ENCODE results near the gene DUSP3.

DUSP3 gene

DNA sequence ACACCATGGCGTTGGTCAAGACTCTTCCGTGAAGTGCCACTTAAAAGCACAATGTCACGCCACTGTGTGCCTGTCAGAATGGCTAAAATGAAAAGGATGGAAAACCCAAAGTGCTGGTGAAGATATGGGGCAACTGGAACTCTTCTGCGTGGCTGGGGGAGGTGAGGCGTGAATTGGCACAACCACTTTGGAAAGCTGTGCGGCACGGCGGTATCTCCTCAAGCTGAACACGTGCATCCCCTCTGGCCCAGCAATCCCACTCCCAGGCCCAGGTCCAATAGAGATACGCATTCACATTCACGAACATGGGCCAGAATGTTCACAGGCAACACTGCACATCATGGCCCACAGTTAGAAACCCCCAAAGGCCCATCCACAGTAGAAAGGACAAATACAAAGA lies 8.9 kb downstream of the DUSP3 start:
- in situ Hi-C loops (cut with MboI; ENCODE audit: low sequenced_read_pairs): no loop called here

DNA sequence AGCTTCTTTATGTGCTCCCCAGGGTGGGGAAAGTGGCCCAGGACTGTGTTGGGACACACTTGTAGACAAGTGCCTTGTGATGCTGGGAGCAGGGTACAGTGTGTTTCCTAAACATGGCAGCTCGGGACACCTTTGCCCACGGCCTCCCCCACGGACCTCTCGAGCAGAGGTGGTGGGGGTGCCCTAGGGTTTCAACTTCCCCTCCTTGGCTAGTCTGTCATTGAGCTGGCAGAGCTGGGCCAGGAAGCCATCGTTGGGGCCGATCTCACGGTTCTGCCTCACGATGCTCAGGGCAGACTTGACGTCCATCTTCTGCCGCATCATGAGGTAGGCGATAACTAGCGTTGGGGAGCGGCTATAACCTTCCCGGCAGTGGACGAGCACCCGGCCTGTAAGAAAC lies 9.4 kb downstream of the DUSP3 start:
- in situ Hi-C loops (cut with MboI; ENCODE audit: low sequenced_read_pairs): no loop called here

DNA sequence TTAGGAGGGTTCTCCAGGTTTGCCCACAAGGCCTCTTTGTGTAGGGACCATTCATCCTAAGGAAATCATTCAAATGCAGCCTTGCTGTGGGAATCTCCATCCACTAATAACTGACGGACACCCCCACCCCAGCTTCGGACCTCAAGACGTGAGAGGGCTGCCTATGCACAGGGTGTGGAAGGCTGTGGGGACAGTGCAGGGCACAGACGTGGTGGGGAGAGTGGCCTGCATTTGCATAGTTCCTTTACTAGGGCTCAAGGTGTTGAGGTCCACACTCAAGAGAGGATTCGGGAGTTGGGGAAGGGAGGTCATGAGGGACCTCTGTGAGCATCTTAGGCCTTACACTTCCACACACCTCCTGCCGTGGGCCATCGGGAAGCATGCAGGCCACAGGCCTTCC lies 9.8 kb downstream of the DUSP3 start:
- in situ Hi-C loops (cut with MboI; ENCODE audit: low sequenced_read_pairs): no loop called here

DNA sequence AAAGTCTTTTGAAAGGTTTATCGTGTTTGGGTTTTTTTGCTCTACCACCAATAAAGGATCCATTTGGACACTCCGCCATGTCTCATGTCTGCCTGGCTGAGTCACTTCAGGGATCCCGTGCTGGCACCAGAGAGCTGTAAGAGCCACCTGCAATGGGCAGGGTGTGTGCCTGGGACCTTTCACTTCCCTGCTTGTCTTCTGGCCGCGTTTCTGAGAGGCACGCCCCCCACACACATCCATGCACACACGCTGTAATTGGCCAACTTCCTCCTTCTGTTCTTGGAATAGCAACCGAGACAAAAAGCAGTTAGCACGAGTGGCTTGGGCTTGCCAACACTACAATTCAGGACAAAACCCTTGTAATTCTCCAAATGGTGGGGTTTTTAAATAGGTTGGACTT lies 10.4 kb downstream of the DUSP3 start:
- in situ Hi-C loops (cut with MboI; ENCODE audit: low sequenced_read_pairs): no loop called here

DNA sequence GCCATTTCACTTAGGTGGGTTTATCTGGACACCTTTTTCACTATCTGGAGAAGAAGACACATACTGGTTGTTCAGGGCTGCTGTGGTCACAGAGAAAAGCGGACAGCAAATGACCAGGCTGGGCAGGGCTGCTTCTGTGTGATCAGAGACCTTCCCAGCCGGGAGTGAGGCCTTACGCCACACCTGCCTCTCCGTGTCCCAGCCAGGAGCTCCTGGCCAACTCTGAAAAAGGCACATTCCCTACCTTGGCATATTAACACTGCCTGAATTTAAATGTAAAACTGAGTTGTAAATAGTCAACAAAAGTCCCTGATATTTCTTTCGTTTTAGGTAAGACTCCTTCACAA lies 11.1 kb downstream of the DUSP3 start:
- in situ Hi-C loops (cut with MboI; ENCODE audit: low sequenced_read_pairs): no loop called here

DNA sequence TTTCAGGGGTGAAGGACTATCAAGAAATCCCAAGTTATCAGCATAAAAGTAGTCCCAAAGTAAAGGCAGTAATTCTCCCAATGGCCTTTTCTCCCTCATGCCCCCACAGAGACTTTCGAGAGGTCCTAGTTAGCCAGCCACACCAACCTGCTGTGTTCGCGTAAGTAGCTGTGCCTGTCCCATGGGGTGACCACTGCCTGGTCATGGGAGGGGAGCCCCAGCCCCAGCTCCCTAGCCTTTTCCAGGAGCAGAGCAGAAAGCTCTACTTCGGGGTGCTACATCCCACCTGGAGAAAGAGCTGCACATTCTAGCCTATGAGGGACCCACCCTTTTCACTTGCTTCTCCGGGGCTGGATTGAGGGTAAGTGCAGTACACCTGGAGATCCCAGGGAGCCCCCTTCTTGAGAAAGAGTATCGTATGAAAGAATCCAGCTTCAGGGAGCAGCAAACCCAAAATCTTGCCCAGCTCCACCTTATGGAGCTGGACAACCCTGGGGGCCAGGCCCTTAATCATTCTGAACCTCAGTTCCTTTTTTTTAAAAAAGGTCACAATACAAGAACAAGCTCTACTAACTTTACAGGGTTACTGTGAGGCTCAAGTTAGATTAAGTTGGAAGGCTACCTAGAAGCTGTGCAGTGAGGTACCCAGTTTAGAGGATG lies 11.6 kb downstream of the DUSP3 start:
- in situ Hi-C loops (cut with MboI; ENCODE audit: low sequenced_read_pairs): no loop called here

DNA sequence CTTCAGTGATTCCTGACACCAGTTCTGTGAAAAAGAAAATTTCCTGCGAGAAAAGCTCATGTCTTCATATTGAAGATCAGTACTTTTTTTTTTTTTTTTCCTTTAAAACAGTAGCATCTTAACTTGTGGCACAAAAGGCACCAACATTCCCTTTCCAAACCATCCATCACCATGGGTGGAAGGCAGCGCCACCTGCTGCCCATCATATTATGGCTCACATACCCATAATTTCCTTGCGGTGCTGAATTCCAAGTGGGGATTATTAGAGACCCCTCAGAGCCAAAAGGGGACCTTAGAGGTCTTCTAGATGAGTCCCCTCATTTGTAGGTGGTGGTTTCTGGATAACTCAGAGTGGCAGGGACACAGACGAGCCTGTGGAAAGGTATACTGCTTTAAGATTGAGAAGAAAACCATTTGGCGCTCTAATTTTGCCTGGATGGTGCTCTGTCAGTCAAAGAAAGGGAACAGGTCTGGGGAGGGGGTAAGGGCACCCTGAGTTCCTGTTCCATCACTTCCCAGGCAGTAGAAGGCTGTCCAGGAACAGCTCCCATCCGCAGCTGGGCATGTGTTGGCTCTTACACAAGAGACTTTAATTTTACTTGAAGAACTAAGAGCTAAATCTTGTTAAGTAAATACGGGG lies 12.2 kb downstream of the DUSP3 start:
- in situ Hi-C loops (cut with MboI; ENCODE audit: low sequenced_read_pairs): no loop called here

DNA sequence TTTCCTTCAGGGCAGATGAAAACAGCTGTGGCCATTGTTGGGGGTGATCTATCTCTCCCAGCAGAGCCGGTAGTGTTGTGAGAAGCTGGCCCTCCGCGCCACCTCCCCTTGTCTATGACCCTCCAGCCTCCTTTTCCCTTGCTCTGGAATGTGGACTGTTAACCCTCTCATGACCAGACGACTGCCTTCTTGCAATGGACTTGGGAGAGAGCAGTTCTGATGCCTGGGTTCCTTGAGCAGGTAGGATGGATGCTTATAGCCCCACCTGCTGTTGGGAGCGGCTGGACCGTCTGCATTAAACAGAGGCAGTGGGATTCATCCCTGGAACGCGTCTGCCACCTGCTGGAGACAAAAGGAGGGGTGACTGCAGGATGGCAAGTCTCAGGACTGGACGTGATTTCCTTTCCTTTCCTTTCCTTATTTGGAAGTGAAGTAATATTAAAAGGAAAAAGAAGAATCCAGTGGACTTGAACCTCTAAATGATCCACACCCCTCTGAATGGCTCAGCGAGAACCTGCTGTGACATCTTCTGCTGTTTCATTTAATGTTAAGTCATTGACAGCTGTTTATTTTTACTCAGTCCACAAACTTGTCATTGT lies 18.4 kb downstream of the DUSP3 start:
- in situ Hi-C loops (cut with MboI; ENCODE audit: low sequenced_read_pairs): loop anchor here (5.0 kb wide), 2 partner anchors 73 to 183 kb away; no protein-coding TSS in a partner anchor

DNA sequence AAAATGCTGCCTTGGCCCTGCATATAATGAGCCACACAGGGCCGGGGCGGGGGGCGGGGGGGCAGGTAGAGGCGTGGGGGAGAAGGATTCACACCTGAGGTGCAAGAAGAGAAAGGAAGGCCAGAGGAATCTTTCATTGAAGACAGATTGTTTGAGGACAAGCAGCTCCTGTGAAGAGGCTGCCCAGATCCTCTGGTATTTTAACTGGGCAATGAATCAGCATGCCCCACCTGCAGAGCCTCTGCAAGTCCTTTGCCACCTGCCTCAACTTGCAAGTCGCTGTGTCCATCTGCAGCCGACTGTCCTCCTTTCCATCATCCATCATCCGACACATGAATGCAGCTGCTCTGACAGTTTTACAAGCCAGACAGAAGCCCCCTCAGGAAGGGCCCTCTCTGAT lies 18.9 kb downstream of the DUSP3 start:
- in situ Hi-C loops (cut with MboI; ENCODE audit: low sequenced_read_pairs): loop anchor here (5.0 kb wide), 2 partner anchors 73 to 183 kb away; no protein-coding TSS in a partner anchor

DNA sequence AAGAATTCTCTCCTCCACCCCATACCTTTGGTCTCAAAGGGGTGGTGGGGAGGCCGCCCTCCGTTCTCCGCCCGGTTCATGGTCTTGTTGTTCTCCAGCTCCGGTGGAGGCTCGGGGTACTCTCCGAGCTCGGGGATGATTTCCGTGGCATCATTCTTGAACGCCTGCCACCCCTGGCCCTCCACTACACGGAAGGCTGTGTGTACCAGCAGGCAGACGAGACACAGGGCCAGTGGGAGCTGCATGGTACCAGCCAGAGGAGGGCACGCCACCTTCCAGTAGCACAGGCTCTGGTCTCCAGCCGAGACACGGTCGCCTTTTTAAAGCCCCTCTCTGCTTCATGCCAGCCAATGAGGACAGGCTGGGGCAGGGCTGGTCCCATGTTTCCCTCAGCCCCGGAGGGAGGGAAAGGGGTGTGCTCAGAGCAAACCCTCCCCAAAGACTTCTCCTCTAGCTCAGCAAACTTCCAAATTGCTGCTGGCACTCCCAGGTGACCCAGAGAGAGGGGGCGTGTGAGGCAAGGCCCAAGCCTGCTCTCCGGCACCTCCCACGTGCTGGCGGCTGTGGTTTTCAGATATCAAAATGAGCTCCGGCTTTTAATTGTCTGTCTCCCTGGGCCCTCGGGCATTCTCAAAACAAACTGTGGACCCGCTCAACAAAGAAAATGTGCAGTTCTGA lies 20.1 kb downstream of the DUSP3 start, which contains the start of gene SOST:
Gene SOST (minus strand): TSS at position 295 of the 678 bp plus-strand sequence. CDS start 50 bp downstream, at position 245.
- in situ Hi-C loops (cut with MboI; ENCODE audit: low sequenced_read_pairs): no loop called here

DNA sequence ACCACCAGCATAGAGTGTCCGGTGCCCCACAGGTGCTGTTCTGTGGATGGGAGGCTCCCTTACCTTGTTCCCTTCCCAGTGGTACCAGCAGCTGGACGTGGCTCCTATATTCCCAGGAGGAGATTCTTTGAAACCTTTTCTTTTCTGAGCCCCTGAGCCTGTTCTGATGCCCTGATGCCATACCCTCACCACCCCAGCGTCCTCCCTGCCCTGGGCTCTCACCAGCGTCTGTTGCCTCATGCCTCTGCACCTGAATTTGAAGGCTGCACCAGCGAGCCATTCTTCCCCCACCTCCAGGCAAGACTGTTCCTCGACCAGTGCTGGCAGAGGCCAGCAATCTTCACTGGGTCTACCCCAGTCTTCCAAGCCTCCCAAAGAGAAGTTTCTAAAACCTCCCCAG lies 20.7 kb downstream of the DUSP3 start:
- in situ Hi-C loops (cut with MboI; ENCODE audit: low sequenced_read_pairs): no loop called here

DNA sequence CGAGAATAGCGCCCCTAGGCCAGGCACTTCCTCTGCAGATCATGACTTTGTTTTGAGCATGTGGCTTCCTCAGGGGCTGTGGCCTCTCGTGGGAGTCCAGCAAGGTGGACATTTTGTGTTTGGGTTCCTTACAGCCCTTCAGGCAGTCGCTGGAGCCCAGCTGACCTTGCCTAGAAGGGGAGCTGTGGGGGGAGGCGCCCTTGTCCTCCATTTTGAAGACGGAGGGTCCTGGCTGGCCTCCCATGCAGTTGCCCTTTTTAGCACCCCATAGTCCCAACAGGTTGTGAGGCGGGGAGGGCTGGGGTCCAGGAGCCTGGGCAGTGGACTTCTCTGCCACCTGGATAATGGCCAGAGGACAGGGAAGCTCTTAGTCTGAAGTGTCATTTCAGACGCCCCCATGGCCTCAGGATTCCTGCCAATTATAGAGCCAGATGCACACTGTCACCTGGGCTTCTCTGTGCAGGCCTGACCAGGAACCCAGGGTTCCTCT lies 21.6 kb downstream of the DUSP3 start:
- in situ Hi-C loops (cut with MboI; ENCODE audit: low sequenced_read_pairs): no loop called here

DNA sequence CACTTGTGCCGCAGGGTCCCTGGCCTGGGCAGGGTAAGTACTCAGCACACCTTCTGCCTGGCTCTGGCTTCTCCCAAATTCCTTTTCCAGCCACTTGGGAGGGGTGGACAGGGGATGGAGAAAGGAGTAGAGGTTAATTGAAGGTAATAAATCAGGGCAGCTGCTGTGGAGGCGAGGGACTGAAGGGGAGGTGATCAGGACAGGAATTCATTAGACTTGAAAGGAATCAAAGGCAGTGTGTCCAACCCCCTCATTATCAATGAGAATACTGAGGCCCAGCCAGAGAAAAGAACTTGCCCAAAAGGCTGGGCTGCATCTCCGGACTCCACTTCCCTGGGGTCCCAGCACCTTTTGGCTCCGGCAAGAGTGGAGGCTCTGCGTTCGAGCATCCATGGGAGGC lies 22.6 kb downstream of the DUSP3 start:
- in situ Hi-C loops (cut with MboI; ENCODE audit: low sequenced_read_pairs): no loop called here

DNA sequence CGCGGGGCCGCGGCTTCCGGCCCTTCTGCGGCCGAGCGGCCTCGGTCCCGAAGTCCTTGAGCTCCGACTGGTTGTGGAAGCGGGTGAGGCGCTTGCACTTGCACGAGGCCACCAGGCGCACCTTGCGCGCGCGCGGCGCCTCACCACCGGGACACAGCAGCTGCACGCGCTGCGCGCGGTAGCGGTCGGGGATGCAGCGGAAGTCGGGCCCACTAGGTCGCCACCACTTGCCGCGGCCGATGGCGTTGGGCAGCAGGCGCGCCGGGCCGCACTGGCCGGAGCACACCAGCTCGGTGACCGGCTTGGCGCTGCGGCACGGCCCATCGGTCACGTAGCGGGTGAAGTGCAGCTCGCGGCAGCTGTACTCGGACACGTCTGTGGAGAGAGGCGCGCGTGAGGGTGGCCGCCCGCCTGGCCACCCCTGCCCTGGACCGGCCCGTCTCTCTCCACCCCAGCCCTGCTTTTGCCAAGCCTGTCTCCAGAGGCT lies 23.3 kb downstream of the DUSP3 start:
- in situ Hi-C loops (cut with MboI; ENCODE audit: low sequenced_read_pairs): no loop called here

DNA sequence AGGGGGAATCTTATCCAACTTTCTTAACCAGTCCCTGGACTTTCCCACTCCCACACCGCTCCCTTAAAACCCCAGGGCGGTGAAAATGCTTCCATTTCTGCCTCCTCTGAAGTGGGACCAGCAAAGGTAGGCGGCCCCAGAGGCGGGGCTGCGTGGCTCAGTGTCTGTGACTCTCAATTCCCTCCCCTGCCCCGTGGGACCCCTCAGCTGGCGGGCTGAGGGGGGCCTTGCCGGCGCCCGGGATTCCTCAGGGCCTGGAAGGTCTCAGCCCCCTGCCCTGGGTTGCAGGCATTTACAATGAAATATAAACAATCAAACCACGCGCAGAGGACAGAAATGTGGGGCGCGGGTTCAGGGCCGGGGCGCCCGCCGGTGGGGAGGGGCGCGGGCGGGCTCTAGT lies 23.8 kb downstream of the DUSP3 start:
- in situ Hi-C loops (cut with MboI; ENCODE audit: low sequenced_read_pairs): no loop called here

DNA sequence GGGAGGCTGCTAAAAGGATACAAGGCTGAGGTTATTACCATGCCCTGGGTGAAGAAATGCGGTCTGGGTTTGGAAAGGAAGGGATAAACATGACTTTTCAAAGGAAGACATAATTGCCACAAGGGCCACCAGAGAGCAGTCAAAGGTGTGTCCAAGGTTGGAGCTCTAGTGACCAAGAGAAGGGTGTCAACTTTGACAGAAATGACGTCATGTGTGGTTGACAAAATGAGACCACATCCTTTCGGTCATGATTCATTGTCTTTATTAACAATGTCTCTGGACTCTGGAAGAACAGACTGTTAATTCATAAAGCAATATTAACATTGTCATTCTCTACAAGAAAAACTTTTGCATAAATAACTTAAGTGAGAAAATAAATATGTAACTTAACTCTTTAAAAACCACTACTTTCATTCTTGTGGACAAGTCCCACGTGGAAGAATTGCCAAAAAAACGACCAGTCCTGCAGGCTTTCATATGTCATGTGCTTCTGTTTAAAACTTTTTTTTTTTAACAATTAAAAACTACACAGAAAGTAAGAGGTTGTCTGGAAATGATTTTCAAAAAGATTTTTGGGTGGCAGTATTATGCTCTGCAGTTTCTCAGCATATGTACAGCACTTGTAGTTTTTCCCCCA lies 25.2 kb downstream of the DUSP3 start:
- in situ Hi-C loops (cut with MboI; ENCODE audit: low sequenced_read_pairs): no loop called here

DNA sequence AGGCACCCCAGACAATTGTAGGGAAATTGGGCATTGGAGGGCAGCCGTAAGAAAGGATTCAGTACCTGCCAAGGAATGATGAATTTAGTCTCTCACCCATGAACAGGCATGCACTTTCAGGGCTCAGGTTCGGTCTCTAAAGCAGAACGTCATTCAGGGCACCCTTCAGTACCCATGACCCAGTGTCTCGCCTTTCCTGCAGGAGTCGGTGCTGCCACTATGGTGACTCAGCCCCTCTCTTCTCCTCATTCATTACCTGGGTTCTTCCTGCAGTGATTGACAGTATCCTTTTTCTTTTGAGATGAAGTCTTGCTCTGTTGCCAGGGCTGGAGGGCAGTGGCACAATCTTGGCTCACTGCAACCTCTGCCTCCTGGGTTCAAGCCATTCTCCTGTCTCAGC lies 28.6 kb downstream of the DUSP3 start:
- in situ Hi-C loops (cut with MboI; ENCODE audit: low sequenced_read_pairs): no loop called here

DNA sequence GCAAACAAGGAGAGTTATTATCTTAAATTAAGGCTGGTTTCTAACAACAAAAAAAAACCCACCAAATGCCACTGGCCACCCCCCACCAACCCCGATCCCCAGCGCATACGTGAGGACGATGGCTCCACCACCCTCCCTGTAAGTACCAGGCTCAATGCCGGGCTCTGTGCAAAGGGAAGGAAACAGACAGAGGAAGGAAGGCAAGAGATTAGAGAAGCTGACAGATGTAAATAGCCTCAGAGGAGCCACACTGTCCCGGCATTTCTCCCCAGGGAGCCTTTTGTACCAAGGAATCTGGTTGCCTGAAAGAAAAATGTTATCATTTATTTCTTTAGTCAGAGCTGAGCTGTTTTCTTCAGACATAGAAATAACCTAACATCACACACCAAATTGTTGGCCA lies 33.2 kb downstream of the DUSP3 start:
- in situ Hi-C loops (cut with MboI; ENCODE audit: low sequenced_read_pairs): no loop called here

DNA sequence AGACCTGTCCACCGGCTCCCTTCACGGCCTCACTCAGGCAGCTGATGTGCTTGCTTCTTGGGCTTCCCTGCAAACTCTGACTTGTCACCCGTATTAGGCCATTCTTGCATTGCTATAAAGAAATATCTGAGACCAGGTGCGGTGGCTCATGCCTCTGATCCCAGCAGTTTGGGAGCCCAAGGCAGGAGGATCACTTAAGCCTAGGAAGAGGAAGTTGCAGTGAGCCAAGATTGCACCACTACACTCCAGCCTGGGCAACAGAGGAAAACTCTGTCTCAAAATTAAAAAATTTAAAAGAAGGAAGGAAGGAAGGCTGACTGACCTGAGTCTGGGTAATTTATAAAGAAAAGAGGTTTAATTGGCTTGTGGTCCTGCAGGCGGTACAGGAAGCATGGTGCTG lies 37.1 kb downstream of the DUSP3 start:
- in situ Hi-C loops (cut with MboI; ENCODE audit: low sequenced_read_pairs): no loop called here

DNA sequence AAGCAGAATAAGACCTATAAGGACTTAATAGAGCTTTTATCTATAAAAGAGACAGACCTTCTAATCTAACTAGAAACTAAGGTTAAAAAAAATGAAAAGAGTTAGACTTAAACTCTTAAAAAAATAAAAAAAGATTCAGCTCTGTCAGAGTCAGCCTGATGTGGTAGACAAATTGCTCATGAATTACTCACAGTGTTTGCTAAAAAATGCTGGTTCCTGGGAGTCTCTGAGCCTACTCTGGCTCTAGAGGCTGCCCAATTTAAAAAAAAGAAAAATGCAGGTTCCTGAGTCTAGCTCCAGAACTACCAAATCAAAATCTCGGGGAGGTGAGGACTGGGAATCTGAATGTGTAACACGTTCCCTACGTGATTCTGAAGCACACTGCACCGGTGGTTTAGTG lies 38.2 kb downstream of the DUSP3 start:
- in situ Hi-C loops (cut with MboI; ENCODE audit: low sequenced_read_pairs): no loop called here

DNA sequence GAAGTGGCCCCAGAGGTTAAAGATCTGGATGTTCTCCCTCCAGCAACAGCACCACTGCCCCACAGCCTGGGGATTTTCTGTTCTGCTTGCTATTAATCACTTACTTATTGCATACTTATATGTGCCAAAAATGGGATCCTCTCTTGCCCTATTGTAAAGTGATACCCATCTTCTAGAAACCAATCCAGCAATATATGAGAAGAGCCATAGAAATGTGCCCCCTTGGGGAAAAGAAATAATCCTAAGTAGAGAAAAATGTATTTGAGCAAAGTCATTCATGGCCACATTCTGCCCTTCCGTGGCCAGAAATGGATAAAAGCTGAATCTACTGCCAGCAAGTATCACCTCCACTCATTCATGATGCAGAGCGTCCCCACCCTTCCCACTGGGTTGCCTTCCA lies 41.1 kb downstream of the DUSP3 start:
- in situ Hi-C loops (cut with MboI; ENCODE audit: low sequenced_read_pairs): no loop called here
